GM18502 (cell line): Measurements from ENCODE around the gene PSPH.
A peak's percentile ranks its signal among the peaks of the same experiment; 100 is the strongest.
"Not testable (repeated sequence)": the region's sequence is repeated elsewhere in the genome, so short reads cannot be mapped to it uniquely, and the experiment has no call there.

Source experiments
- ATAC-seq: cut with Tn5 transposase; IDR thresholded peaks from one replicate; pipeline ENCODE4 v1.9.1; 2021; ENCODE audit warnings: mild to moderate bottlenecking; ENCODE audit not compliant: unreplicated experiment, poor library complexity

PSPH gene

DNA sequence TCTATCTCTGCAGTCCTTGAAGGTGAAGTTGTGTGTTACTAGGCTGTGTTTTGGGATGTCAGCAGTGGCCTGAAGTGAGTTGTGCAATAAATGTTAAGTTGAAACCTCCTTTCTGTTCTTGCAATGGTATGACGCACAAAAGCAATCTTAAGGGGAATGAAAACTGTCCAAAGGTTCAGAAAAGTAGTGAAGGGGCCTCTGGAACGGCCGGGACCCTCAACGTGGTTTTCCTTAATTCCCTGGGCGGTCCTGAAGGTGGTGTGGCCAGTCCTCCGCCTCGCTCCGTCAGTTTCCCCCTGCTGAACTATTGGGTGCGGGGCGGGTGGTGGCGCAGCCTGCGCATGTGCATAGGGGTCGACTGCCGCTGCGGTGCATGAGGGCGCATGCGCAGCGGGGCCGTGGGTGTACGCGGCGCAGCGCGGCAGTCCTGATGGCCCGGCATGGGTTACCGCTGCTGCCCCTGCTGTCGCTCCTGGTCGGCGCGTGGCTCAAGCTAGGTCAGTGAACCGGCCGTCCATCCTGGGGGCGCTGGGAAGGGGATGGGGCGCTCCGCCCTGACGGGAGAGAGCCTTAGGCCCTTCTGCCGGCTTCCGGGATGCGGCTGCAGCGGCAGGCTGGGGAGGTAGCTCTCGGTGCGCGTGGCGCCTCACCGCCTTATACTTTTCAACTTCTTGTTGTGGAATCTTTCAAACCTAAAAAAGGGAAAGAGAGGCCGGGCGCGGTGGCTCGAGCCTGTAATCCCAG lies 12.8 kb upstream of the PSPH start, which contains the start of gene SUMF2:
SUMF2 (plus strand) TSS at position 405 of the 744 bp plus-strand sequence; CDS start at position 431, 26 bp downstream.
- ATAC-seq = peak; percentile 87

DNA sequence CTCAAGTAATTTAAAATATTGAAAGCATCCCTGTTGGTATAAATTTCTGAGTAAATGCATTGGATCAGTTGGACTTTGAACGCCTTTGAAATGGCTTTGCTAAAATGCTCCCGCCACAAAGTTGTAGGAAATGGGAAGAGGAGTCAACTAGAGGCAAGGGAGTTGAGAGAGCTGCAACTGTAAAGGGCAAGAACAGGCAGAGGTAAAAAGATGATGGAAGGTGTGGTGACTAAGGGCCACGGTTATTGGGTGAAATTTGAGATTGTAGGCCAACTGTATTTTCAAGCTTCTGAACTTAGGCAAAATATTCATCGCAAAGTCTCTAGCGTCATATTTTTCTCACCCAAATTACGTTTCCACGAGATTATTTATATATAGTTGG lies 12.2 kb upstream of the PSPH start:
- no peak for ATAC-seq

DNA sequence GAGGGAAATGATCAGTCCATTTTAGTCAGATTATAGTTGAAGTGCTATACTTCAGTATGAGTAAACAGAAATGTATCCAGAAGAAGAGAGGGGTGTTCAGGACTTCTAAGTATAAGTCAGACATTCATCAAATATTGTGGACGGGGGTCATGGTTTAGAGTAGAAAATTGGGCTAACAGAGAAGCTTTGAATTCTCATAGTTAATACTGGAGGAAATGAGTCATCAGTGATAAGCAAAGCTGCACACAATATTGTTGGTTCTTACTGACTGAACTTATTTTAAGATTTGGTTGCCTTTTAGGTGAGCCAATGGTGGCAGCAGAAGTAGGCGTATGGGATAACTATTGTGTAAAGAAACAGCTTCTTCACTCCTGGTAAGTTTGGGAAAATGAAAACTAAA lies 11.1 kb upstream of the PSPH start:
- ATAC-seq = no peak

DNA sequence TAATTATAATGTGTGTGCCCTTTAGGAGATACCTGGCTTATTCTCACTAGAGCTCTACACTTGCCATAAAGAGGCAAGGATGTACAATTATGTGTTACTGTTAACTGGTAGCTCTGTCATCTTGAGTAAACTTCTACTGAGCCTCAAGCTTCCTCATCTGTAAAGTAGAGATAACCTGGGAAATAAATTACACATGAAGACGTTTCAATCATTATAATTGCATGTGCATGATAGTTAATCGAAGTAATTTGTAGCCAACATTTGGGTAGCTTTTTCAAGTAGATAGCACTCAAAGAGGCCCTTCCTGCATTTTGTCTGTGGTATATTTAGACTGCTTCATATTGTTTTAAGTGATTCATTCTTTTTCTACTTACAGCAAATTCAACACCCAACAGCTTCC lies 2.7 kb upstream of the PSPH start:
- ATAC-seq = no peak

DNA sequence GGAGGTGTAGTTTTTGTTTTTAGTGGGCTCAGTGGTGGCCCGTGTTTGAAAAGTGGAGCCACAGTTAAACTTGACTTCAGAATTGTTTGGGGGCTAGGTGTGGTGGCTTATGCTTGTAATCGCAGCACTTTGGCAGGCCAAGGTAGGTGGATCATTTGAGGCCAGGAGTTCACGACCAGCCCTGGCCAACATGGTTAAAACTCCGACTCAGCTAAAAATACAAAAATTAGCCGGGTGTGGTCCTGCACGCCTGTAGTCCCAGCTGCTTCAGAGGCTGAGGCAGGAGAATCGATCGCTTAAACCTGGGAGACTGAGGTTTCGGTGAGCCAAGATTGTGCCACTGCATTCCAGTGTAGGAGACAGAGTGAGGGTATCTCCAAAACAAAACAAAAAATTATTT lies 2.1 kb upstream of the PSPH start:
- no peak for ATAC-seq

DNA sequence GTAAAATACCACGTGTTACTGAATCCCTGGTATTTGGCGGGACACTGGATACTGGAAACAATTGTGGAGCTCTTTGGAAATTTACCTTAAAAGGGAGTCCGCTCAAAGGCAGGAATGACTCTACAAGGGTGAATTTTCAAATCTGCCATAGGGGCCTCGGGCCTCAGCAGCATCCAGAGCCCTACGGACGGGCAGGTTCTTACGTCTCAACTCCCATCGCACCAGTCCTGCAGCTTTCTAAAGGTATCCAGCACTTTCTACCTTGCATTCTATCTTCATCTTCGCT lies 248 bp downstream of the PSPH start:
- ATAC-seq = no peak

DNA sequence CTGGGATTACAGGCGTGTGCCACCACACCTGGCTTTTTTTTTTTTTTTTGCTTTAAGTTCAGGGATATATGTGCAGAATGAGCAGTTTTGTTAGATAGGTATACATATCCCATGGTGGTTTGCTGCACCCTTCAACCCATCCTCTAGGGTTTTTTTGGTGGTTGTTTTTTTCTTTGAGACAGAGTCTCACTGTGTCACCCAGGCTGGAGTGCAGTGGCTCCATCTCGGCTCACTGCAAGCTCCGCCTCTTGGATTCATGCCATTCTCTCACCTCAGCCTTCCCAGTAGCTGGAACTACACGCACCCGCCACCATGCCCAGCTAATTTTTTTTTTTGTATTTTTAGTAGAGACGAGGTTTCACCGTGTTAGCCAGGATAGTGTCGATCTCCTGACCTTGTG lies 2.5 kb downstream of the PSPH start:
- not testable (repeated sequence) for ATAC-seq

DNA sequence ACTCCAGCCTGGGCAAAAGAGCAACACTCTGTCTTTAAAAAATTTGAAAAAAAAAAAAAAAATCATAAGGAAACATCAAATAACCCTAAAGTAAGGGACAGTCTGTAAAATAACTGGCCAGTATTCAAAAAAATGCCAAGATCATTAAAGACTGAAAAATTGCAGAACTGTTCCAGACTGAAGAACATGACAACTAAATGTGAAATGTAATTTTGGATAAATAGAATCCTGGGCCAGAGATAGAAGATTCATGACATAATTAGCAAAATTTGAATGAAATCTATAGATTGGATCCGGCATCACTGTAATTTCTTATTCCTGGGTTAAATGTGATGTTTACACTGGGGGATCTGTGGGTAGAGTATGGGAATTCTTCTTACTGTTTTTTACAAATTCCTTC lies 3.0 kb downstream of the PSPH start:
- ATAC-seq = no peak

DNA sequence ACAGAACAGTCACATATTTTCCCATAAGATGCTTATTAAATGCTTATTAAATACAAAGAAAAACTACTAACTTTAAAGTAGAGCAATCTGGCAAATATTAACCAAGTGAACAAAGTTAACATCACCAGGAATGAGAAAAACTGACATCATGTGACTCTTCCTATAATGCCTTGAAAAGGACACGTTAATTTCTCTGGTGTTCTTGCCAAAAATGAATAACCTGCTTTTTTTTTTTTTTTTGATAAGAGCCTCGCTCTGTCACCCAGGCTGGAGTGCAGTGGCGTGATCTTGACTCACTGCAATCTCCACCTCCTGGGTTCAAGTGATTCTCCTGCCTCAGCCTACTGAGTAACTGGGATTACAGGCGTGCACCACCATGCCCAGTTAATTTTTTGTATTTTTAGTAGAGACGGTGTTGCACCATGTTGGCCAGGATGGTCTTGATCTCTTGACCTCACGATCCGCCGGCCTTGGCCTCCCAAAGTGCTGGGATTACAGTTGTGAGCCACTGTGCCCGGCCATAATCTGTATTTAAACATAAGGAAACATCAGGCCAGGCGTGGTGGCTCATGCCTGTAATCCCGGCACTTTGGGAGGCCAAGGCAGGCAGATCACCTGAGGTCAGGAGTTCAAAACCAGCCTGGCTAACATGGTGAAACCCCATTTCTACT lies 3.7 kb downstream of the PSPH start:
- not testable (repeated sequence) for ATAC-seq

DNA sequence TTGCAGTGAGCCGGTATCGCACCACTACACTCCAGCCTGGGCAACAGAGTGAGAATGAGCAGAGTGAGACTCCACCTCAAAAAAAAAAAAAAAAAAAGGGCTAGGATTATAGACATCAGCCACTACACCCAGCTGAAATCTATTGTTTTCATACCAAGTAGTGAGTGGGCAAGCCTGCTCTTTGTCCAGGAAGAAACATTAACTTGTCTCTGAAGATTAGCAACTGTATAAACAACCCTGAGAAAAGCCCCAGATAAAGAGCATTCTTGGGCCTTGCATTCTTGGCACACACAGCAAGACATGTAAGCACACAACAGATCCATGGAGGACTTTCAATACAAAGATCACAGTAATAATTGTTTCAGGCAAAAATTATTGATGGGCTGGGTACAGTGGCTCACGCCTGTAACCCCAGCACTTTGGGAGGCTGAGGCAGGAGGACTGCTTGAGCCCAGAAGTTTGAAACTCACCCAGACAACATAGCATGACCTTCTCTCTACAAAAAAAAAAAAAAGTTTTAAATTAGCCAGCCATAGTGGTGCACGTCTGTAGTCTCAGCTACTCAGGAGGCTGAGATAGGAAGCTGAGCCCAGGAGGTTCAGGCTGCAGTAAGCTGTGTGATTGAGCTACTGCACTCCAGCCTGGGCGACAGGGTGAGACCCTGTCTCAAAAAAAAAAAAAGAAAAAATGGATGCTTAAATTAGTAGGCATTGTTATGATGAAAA lies 4.4 kb downstream of the PSPH start:
- ATAC-seq = no peak

DNA sequence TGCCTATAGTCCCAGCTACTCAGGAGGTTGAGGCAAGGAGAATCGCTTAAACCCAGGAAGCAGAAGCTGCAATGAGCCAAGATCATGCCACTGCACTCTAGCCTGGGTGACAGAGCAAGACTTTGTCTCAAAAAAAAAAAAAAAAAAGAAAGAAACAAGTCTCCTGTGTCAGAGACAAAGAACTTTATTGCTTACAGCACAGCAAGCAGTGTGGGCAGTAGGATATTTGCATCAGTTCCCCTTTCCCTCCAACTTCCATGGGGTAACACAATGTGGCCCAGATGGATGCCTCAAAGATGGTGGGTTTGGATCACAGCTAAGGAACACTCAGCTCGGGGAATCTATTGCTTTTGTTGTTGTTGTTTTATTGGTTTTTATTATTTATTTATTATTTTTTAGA lies 5.5 kb downstream of the PSPH start:
- ATAC-seq = not testable (repeated sequence)

DNA sequence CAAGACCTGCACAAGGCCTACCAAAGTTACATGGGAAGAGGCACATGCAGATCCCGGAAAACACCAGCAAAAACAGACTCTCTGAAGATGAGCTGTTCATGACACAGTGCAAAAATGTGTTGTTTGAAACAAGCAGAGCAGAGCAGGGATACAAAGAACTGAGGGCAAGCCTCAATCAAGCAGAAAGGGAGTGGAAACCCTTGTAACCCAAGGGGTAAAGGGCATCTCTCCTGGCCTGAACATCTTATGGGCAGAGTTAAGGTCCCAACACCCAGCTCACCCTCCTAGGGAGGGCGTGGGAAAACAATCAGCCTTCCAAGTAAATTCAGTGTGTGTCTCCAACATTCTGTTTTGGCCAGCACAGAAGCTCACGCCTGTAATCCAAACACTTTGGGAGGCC lies 10.5 kb downstream of the PSPH start:
- ATAC-seq = no peak

DNA sequence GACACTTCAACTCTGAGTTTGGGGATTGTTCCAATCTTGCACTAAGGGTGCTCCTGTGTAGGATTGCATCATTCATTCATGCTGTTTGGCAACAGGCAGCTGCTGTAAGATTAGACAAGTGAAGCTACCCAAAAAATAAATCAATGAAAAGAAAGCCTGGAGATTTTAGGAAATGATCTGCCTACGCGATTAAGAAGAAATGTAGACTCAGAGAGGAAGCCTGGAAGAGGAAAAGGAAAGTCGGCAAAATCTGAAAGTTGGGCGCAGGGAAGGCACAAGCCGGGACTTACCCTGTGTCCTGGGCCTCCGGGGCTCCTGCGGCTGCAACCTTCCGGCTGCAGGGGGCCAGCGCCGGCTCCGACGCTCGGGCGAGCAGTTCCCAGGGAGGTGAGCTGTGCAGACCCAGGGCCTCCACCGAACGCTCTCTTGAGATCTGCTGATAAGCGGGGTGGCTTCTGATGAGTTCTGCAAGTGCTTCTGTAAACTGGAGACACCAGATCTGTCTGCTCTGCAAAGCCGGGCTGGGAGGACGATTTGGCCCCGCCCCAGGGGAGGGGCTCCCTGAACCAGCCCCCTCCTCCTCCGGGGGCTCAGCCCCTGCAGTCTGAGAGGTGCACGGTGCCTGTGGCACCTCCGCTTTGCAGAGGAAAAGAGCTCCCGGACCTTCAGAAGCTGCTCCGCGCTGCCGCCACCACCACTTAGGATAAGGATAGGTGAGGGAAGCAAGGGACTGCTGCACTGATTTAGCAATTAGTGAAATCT lies 17.4 kb downstream of the PSPH start:
- peak; percentile 99 for ATAC-seq

DNA sequence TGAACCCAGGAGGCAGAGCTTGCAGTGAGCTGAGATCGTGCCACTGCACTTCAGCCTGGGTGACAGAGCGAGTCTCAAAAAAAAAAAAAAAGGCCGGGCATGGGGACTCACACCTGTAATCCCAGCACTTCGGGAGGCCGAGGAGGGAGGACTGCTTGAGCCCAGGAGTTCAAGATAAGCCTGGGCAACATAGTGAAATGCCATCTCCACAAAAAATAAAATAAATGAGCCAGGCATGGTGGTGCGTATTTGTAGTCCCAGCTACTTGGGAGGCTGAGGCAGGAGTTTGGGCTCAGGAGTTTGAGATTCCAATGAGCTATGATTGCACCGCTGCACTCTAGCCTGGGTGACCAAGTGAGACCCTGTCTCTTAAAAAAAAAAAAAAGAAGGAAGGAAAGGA lies 18.7 kb downstream of the PSPH start:
- not testable (repeated sequence) for ATAC-seq

DNA sequence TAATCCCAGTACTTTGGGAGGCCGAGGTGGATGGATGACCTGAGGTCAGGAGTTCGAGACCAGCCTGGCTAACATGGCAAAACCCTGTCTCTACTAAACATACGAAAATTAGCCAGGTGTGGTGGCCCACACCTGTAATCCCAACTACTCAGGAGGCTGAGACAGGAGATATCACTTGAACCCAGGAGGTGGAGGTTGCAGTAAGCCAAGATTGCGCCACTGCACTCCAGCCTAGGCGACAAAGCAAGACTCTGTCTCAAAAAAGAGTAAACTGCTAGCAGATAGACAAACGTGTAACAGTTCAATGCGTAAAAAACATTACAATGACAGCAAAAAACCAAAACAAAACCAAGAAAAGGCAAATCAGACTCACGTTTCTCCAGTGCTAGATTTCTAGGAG lies 19.7 kb downstream of the PSPH start:
- ATAC-seq = not testable (repeated sequence)

DNA sequence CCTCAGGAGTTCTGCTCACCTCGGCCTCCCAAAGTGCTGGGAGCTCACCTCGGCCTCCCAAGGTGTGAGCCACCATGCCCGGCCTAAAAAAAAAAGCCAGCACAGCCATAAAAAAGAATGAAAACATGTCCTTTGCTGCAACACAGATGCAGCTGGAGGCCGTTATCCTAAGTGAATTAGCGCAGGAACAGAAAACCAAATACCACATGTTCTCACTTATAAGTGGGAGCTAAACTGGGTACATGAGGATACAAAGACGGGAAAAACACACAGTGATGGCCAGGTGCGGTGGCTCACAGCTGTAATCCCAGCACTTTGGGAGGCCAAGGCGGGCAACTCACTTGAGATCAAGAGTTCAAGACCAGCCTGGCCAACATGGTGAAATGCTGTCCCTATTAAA lies 20.9 kb downstream of the PSPH start:
- no peak for ATAC-seq

DNA sequence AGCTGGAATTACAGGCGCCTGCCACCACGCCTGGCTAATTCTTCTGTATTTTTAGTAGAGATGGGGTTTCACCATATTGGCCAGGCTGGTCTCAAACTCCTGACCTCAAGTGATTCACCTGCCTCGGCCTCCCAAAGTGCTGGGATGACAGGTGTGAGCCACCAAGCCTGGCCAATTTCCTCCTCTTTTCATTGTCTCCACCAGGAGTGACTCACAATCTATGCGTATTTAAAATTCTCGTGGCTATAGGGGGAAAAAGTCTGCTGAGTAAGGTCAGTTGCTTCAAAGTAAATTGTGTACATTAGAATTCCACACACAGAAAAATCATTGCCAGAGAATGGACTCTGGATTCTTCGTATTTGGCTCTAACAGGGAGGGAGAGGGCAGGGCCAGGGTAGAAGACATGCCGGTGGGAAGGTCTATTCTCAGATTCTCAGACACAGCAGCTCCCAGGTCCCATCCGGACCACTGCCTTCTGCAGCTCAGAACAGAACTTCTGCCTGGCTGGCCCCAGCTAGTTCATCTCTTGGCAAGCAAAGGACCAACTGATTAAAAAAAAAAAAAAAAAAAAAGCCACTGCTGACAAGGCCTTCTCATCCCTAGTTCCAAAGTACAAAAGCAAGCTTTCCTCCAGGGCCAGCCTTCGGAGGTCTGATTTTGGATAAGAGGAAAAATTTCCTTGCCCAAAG lies 22.2 kb downstream of the PSPH start:
- ATAC-seq = no peak

DNA sequence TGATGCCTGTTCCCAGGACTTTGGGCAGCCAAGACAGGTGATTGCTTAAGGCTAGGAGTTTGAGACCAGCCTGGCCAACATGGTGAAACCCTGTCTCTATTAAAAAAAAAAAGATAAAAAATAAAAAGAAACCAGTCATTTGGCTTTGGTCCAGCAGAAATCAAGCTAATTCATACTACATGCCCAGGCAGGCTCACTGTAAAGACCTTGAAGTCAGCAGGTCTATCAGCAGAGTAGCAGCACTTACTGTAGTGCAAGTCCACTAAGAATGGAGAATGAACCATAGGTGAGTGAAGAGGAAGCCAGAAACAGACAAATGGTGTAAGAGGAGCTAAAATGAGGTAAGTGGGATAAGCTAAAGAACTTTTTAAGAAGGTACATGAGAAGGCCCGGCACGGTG lies 24.7 kb downstream of the PSPH start:
- no peak for ATAC-seq

DNA sequence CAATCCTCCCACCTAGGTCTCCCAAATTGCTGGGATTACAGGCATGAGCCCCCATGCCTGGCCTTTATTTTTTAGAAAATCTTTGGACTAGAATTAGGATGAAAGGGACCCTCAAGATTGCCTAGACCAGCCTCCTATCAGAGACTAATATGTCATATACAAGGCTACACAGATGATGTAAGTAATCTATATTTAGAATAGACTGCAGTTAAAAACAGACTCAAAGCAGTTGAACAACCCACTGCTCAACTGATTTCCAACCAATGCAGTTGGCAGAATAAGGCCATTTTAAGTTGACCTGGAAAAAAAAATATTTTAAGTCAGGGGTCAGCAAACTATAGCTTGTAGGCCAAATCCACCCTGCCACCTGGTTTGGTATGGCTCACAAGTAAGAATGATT lies 27.7 kb downstream of the PSPH start:
- ATAC-seq = no peak

DNA sequence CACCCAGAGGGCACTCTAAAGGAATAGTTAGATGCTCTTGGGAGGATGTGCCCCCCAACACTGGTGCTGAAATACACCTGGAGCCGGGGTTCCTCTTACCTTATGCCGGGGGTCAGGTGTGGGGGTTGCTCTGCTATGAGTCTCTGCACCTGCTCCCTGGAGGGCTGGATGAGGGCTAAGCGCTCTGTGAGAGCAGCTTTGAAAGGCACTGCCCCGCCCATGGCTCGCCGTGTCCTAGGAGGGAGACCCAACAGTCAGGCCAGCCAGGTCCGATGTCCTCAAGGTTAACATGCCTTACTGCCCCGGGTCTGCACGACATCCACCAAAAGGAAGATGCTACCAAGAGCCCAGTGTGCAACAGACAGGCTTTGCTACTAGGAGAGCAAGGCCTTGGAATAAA lies 31.7 kb downstream of the PSPH start:
- ATAC-seq = no peak
